Measurements from ENCODE around the gene TENM4.

DNA sequence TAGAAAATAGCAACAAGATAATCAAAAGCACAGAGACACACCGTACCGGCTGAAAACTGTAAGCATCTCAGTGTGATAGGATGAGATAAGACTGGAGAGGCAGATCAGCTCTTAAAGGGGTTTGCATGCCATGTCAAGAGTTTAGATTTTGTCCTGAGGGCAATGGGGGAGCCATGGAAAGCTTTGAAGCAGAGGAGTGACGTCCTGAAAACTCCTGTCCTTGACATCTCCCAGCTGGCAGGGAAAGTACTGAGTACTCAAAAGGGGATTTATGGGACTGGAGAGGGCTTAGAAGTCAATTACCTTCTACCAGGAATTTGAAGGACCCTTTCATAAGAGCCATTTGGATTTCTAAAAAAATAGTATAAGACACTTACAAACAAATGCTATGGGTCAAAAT, 445.7 kb downstream of the TENM4 start:
- TF ChIP-seq, protein P1, sequence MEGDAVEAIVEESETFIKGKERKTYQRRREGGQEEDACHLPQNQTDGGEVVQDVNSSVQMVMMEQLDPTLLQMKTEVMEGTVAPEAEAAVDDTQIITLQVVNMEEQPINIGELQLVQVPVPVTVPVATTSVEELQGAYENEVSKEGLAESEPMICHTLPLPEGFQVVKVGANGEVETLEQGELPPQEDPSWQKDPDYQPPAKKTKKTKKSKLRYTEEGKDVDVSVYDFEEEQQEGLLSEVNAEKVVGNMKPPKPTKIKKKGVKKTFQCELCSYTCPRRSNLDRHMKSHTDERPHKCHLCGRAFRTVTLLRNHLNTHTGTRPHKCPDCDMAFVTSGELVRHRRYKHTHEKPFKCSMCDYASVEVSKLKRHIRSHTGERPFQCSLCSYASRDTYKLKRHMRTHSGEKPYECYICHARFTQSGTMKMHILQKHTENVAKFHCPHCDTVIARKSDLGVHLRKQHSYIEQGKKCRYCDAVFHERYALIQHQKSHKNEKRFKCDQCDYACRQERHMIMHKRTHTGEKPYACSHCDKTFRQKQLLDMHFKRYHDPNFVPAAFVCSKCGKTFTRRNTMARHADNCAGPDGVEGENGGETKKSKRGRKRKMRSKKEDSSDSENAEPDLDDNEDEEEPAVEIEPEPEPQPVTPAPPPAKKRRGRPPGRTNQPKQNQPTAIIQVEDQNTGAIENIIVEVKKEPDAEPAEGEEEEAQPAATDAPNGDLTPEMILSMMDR (IDR thresholded peaks at IDR 0.05), result no peak
- TF ChIP-seq POLR2A (IDR thresholded peaks at IDR 0.05), result no peak

All from Peyer's patch (tissue), 4 donors.